Astrocyte of the spinal cord (primary cell): Measurements from ENCODE around the gene TSR3.

ENCODE experiments used
- DNase-seq: peaks from one replicate; pipeline ENCODE4 v3.0.0; 2011; ENCODE audit warnings: low read depth, low spot score
- H3K4me3 ChIP-seq: 2 replicates; pipeline ENCODE4 v1.5.1; 2011; ENCODE audit warnings: low read depth, mild to moderate bottlenecking, low read length, moderate library complexity
- CTCF ChIP-seq: IDR thresholded peaks from 2 replicates; pipeline ENCODE4 v1.5.1; 2012; ENCODE audit warnings: low read depth, mild to moderate bottlenecking, low read length, inconsistent platforms
- in situ Hi-C: cut with HindIII; loops from 2 replicates; pipeline ENCODE4 v1.10.0; 2017; ENCODE audit warnings: low sequenced_read_pairs

Gene TSR3

DNA sequence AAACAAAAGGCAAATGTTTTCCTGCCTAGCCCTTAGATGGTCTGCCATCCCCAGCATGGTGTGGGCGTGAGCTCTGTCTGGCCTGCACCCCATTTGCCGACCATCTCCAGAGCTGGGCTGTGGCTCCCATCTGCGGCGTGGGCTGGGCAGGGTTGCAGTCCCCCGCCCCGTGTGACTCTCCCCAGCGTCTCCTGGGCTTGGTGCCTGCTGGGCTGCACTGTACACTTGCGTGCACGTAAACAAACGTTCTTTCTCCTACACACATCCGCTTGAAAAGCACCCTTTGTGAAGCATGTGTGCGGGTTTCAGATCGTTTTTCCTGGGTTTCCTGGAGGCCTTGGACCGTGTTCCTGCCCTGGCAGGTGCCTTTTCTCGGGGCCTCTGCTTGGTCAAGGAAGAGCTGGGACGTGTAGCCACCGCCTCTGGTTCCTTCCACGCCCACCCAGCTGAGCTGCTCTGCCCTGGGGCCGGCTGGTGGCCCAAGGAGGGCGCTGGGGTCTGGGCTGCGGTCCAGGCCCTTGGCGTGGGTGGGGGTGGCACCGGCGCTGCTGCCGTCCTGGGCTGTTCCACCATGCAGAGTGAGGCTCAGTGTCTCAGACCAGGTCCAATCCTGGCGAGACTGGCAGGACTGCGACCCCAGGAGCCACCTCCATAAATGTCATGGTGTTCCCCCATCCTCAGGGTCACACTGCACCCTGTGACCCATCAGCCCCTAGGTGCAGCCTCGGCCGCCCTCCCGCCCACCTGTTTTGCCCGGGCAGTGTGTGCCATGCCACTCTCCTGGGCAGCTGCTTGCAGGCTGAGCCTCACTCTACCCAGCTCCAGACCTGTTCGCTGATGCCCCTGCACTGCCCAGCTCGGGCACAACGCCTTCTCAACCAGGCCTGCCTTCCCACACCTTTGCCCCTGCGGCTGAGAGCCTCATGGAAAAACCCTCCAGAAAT, 28.1 kb downstream of the TSR3 start:
- no peak overlapping the region for H3K4me3 ChIP-seq
- in situ Hi-C loops = no loop called here
- no peak for TF ChIP-seq CTCF
- DNase-seq = no peak

GRCh38 chr16:1322407-1322806, 29.3 kb downstream of the TSR3 start:
- TF ChIP-seq CTCF = no peak
- in situ Hi-C loops = no loop called here
- no peak overlapping the region for H3K4me3 ChIP-seq
- DNase-seq = no peak

DNA sequence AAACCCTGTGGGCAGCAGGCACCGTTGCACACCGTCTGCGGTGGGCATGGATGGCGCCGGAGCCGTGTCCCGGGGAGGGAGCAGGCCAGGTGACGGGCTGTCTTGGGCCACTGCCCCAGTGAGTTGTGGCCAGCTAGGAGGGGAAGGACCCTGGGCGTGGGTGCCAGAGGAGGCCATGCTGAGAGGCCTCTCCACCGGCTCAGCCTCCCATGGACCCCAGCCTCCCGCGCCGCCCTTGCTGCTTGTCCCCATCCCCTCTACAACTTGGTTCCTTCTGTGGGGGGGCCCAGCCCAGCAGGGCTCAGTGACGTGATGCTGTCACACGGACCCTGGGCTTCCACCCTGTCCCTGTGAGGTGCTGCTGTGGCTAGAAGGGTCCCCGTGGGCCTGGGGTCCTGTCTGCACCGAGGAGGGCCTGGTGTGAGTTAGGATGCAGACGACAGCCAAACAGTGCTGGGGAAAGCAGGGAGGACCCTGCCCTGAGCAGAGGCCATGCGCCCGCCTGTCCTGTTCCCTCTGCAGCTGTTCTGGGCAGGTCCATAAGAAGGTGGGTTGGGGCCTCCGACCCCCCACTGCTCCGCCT, 30.9 kb downstream of the TSR3 start:
- in situ Hi-C loops = no loop called here
- H3K4me3 ChIP-seq = no peak overlapping the region
- DNase-seq = no peak
- no peak for TF ChIP-seq CTCF

DNA sequence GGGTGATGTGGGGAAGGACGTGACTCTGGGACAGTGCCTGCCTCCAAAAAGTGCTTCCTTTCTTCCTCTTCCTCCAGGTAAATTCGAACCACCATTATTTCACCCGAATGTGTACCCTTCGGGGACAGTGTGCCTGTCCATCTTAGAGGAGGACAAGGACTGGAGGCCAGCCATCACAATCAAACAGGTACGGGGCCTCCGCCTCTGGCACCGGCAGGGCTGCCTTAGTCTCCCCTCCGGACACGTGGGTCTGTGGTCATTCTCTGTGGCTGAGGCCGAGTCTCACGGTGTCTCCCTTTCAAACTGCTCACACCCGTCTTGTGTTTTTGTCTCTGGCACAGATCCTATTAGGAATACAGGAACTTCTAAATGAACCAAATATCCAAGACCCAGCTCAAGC, 31.6 kb downstream of the TSR3 start:
- no peak for TF ChIP-seq CTCF
- no peak overlapping the region for H3K4me3 ChIP-seq
- in situ Hi-C loops = no loop called here
- no peak for DNase-seq

- TF ChIP-seq CTCF = no peak
- in situ Hi-C loops = no loop called here
- no peak for DNase-seq
- H3K4me3 ChIP-seq = no peak overlapping the region
Observed at GRCh38 chr16:1319041-1319440, 32.6 kb downstream of the TSR3 start.

- in situ Hi-C loops = no loop called here
- H3K4me3 ChIP-seq = no peak overlapping the region
- DNase-seq = no peak
- no peak for TF ChIP-seq CTCF
Observed at GRCh38 chr16:1318268-1318545, 33.5 kb downstream of the TSR3 start.
